ENCODE data around the gene RNGTT.

The RNGTT gene

DNA sequence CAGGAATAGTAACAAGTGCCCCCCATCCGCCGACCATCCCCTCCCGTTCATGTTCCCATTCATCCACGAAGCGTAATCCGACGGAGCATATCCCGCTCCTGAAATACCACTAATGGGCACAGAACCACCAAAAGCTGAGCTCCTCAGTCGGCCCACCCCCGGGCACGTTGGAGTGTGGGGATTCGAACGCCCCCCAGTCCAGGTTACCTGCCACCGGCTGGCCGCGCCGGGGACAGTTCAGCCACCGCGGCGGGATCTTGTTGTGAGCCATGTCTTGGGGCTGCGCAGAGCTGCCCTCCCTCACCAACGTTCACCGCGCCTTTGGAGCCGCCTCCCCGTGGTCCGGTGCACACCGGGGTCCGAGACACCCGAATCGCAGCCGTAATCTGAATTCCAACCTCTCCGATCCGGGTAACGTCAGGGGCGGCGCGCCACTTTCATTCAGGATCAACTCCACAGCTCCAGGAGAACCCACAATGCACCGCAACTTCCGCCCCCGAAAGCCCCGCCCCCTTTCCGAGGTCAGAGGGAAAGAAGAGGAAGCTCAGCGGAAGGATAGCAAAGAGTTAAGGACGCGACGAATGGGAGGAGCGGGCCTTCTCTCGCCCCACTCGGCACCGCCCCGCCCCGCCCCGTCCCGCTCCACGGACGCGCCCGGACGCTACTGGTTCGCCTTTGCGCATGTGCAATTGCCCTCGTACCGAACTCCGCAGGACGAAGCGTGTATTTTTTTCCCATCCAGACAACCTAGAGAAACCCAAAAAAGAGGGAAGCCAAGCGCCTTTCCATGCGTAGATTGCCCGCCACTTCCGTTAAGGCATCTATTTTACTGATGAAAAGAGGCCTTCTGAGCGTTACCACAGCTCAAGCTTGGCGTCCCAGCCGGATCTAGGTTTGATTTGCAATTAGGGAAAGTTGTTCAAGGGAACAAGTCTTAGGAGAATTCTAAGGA lies at the start of gene RNGTT:
Gene RNGTT (minus strand): TSS at position 480 of the 952 bp plus-strand sequence. CDS start 209 bp downstream, at position 271.
- H3K27me3 ChIP-seq (ENCODE audit: insufficient read depth, low read depth, severe bottlenecking): no peaks in the 10 kb centered on the region
- TF ChIP-seq CTCF (IDR thresholded peaks at IDR 0.05; ENCODE audit: low read depth, low read length): no peak
- peaks cover 3% of the 10 kb centered on the region; the same call in 1 of the 2 replicates for H3K36me3 ChIP-seq
- H3K4me3 ChIP-seq (ENCODE audit: low read depth, low read length): peak within 1 kb of the TSS; percentile 72
- peak; percentile 99 for DNase-seq
- H3K9me3 ChIP-seq (ENCODE audit: severe bottlenecking): no peaks in the 10 kb centered on the region
- peak within 1 kb of the TSS; percentile 83 for H3K27ac ChIP-seq

GRCh38 chr6:89011436-89011835 lies 48.0 kb upstream of the RNGTT start:
- no peak for DNase-seq
- Histone ChIP-seq H3K9me3 (ENCODE audit: severe bottlenecking) (no peaks in the 10 kb centered on the region), H3K36me3 (no peaks in the 10 kb centered on the region), H3K4me3 (ENCODE audit: low read depth, low read length) (no peak overlapping the region), H3K27ac (no peak overlapping the region), H3K27me3 (ENCODE audit: insufficient read depth, low read depth, severe bottlenecking) (no peaks in the 10 kb centered on the region)
- no peak for TF ChIP-seq CTCF (IDR thresholded peaks at IDR 0.05; ENCODE audit: low read depth, low read length)

DNA sequence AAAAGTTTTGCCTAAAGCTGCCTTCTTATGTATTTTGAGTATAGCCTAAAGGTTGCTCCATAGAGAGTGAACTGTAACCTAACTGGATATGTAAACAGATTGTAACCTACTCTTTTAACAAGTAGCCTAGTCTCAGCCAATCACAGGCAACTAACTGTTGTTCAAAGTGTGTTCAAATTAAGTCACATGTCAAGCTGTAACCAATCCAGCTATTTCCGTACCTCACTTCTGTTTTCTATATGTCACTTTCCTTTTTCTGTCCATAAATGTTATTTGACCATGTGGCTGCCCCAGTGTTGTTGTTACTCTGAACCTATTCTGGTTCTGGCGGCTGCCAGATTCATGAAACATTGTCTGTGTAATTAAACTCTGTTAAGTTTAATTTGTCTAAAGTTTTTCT lies 47.4 kb upstream of the RNGTT start:
- Histone ChIP-seq H3K9me3 (ENCODE audit: severe bottlenecking) (no peaks in the 10 kb centered on the region), H3K27me3 (ENCODE audit: insufficient read depth, low read depth, severe bottlenecking) (no peaks in the 10 kb centered on the region), H3K36me3 (no peaks in the 10 kb centered on the region), H3K27ac (no peak overlapping the region), H3K4me3 (ENCODE audit: low read depth, low read length) (no peak overlapping the region)
- DNase-seq: no peak
- TF ChIP-seq CTCF (IDR thresholded peaks at IDR 0.05; ENCODE audit: low read depth, low read length): no peak

DNA sequence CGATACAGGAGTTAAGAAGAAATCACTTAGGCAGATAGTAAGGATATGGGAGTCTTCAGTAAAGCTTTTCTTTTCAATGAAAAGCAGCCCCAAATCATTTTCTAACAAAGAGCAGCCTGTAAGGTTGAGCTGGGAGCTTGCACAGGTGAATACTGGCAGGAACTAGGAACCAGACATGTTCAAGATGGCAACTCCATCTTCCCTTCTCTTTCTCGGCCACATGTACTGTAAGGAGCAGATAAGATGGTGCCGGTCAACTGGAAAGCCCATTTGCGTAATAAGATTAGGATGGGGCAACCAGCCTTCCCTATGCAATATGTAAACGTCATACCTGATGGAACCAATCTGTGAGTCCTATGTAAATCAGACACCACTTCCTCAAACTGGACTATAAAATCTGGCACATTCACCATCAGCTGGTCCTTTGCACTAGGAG lies 46.2 kb upstream of the RNGTT start:
- no peaks in the 10 kb centered on the region for H3K36me3 ChIP-seq
- H3K27ac ChIP-seq: no peak overlapping the region
- no peaks in the 10 kb centered on the region for H3K27me3 ChIP-seq (ENCODE audit: insufficient read depth, low read depth, severe bottlenecking)
- no peaks in the 10 kb centered on the region for H3K9me3 ChIP-seq (ENCODE audit: severe bottlenecking)
- no peak overlapping the region for H3K4me3 ChIP-seq (ENCODE audit: low read depth, low read length)
- no peak for DNase-seq
- no peak for TF ChIP-seq CTCF (IDR thresholded peaks at IDR 0.05; ENCODE audit: low read depth, low read length)

DNA sequence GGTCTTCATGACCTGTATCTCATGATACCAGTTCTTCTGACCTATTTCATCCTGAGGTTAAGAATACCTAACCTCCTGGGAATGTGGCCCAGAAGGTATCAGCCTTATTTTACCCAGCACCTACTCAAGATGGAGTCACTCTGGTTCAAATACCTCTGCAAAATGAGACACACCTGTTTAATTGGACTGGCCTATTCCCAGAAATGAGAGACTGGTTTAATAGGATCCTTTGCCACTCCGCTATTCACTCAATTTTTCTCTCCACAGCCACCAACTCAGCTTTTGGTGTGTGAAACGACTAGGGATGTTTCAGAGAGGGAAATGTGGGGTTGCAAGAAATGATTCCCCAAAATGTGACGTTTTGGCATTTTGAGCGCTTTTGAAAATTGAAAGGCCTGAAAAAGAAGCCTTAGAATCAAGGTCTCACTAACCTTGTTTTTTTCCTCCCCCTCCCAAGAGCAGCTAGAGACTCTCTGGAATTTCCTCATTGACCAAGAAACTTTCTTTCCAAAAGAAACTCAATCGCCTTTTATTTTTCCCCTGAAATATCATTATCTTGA lies 45.5 kb upstream of the RNGTT start:
- DNase-seq: no peak
- H3K36me3 ChIP-seq: no peaks in the 10 kb centered on the region
- H3K27ac ChIP-seq: no peak overlapping the region
- H3K4me3 ChIP-seq (ENCODE audit: low read depth, low read length): no peak overlapping the region
- no peaks in the 10 kb centered on the region for H3K9me3 ChIP-seq (ENCODE audit: severe bottlenecking)
- no peak for TF ChIP-seq CTCF (IDR thresholded peaks at IDR 0.05; ENCODE audit: low read depth, low read length)
- no peaks in the 10 kb centered on the region for H3K27me3 ChIP-seq (ENCODE audit: insufficient read depth, low read depth, severe bottlenecking)

Data from WERI-Rb-1 (cell line).